ENCODE measurements around the gene IGF1R. TPM values are rescaled to one million over a fixed set of nuclear protein-coding genes. Genes with fewer than 3 reads are reported as not detected.

IGF1R gene
- total and polyA plus RNA-seq, 2 of the 8 experiments (the other 6 are each of a cell fraction or from before 2014, with no cell fraction given), result 32.9 to 109 TPM

DNA sequence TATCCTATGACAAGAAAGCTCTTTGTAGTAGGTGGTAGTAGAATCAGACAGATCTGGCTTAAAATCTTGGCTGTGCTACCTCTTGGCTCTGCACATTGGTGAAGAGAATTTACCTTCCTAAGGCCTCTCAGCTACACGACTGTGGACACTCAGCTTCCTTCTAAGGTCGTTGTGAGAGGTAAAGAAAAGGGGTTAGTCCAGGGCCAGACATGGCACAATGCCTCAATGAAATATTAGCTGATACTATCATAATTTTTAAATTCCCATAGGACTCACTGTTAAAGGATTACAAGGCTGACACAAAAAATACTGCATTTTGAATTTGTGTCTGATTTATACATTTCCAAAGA is 80.4 kb downstream of the IGF1R start:
- H2BK20ac ChIP-seq (ENCODE audit: low read length), result no peak overlapping the region
- no peak overlapping the region for H2AK5ac ChIP-seq (ENCODE audit: low read depth, low read length)
- H2BK120ac ChIP-seq (replicated peaks; ENCODE audit: low read depth, low read length), result no peak overlapping the region
- no peak overlapping the region; the same call in 1 of the 2 replicates for H2BK12ac ChIP-seq (ENCODE audit: low read depth, low read length)
- no peak overlapping the region for H3K18ac ChIP-seq (ENCODE audit: extremely low read depth, low read length)
- no peak overlapping the region for H3K4ac ChIP-seq (replicated peaks; ENCODE audit: insufficient read length, low read depth, low read length)
- DNase-seq (ENCODE audit: low read depth in 1 of 2, low spot score in 2 of 2) (no peak), FAIRE-seq (no peak)
- H2AFZ ChIP-seq (ENCODE audit: low read length), result no peak overlapping the region
- H3K27me3 ChIP-seq (replicated peaks in 1 of 4; ENCODE audit: control insufficient read depth in 3 of 4, extremely low read depth in 1 of 4, insufficient read depth in 3 of 4, low read length in 3 of 4), result no peaks in the 10 kb centered on the region
- ChIA-PET CTCF (ENCODE audit: partially characterized antibody) (interaction anchor here (1.0 to 2.4 kb wide), 3 partner anchors 9 to 165 kb away, joined by 4 to 8 read pairs (median 4); no protein-coding TSS in a partner anchor), POLR2A (ENCODE audit: partially characterized antibody) (interaction anchor here (1.3 kb wide), 1 partner anchor 14 kb away, joined by 3 read pairs; no protein-coding TSS in a partner anchor)
- H4K8ac ChIP-seq (ENCODE audit: extremely low read depth, insufficient read depth, low read length), result no peak overlapping the region
- 0 out of 2 replicates have a peak overlapping the region, but pooled peaks have one; percentile 26 for H2BK5ac ChIP-seq (ENCODE audit: low read depth, low read length)
- H3K14ac ChIP-seq (ENCODE audit: insufficient read length), result no peak overlapping the region
- H4K5ac ChIP-seq (ENCODE audit: insufficient read length, low read depth, low read length), result no peak overlapping the region
- no peak overlapping the region for H2BK15ac ChIP-seq (ENCODE audit: low read length)
- H3K9me3 ChIP-seq (ENCODE audit: insufficient read depth in 2 of 2, low read depth in 1 of 2, low read length in 1 of 2), result no peaks in the 10 kb centered on the region
- H4K91ac ChIP-seq (replicated peaks; ENCODE audit: insufficient read length, low read length), result no peak overlapping the region
- no peak overlapping the region for H3K4me2 ChIP-seq (ENCODE audit: insufficient read depth in 1 of 2, low read depth in 2 of 2, low read length in 2 of 2)
- H3K56ac ChIP-seq (replicated peaks; ENCODE audit: insufficient read length, low read depth, low read length), result no peak overlapping the region
- H3K4me3 ChIP-seq (ENCODE audit: extremely low read depth in 1 of 4, insufficient read depth in 2 of 4, low read depth in 3 of 4, low read length in 4 of 4), result no peak overlapping the region
- peaks cover 15 to 98% of the 10 kb centered on the region in 2 experiments for H3K79me2 ChIP-seq (ENCODE audit: control insufficient read depth in 1 of 2, insufficient read depth in 2 of 2, low read length in 2 of 2)
- peaks cover 3 to 23% (median 22%) of the 10 kb centered on the region in 4 experiments for H3K4me1 ChIP-seq (replicated peaks in 1 of 4; ENCODE audit: control insufficient read depth in 3 of 4, insufficient read depth in 4 of 4, low read length in 3 of 4)
- H3K36me3 ChIP-seq (ENCODE audit: control insufficient read depth in 2 of 4, insufficient read depth in 4 of 4, low read length in 3 of 4), result no peaks in the 10 kb centered on the region
- 73% methylated on average over 2 of the region's 2 CpGs; no CpG with 5 or more reads in 1 of the 2 experiments for WGBS, 2 experiments (ENCODE audit: extremely low coverage in 1 of 2, insufficient coverage in 1 of 2, insufficient read length in 1 of 2, insufficient replicate concordance in 2 of 2, low coverage in 1 of 2, low lambda C conversion rate in 2 of 2, missing lambda C conversion rate in 1 of 2)
- no peak overlapping the region for H3K9ac ChIP-seq (replicated peaks in 1 of 4; ENCODE audit: extremely low read depth in 1 of 4, low read depth in 3 of 4, low read length in 3 of 4)
- H3K23ac ChIP-seq (ENCODE audit: insufficient read length), result no peak overlapping the region
- no peak overlapping the region; the same call in 1 of the 2 replicates for H3K27ac ChIP-seq (ENCODE audit: low read depth, low read length)
- H3K23me2 ChIP-seq (ENCODE audit: low read depth, low read length), result no peaks in the 10 kb centered on the region
- peaks cover 36 to 41% of the 10 kb centered on the region in 2 experiments for H4K20me1 ChIP-seq (replicated peaks in 1 of 2; ENCODE audit: control insufficient read depth in 1 of 2, insufficient read depth in 2 of 2, low read length in 2 of 2)
- peaks cover 19% of the 10 kb centered on the region for H3K79me1 ChIP-seq (ENCODE audit: low read depth, low read length)
- TF ChIP-seq EZH2 (IDR thresholded peaks at IDR 0.05; ENCODE audit: low read depth, low read length, severe bottlenecking), result no peak
- TF ChIP-seq, protein P1, sequence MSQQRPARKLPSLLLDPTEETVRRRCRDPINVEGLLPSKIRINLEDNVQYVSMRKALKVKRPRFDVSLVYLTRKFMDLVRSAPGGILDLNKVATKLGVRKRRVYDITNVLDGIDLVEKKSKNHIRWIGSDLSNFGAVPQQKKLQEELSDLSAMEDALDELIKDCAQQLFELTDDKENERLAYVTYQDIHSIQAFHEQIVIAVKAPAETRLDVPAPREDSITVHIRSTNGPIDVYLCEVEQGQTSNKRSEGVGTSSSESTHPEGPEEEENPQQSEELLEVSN (IDR thresholded peaks at IDR 0.05), result no peak
- no peak for TF ChIP-seq SP1 (IDR thresholded peaks at IDR 0.05; ENCODE audit: low read depth, low read length)
- TF ChIP-seq GABPA (IDR thresholded peaks at IDR 0.05; ENCODE audit: borderline replicate concordance, insufficient read depth, low read length), result no peak
- no peak for TF ChIP-seq RFX5 (IDR thresholded peaks at IDR 0.05; ENCODE audit: borderline replicate concordance, low read depth, low read length)
- TF ChIP-seq CREB1 (IDR thresholded peaks at IDR 0.05), result no peak
- TF ChIP-seq SIRT6 (IDR thresholded peaks at IDR 0.05; ENCODE audit: low read length), result no peak
- TF ChIP-seq FOSL1 (IDR thresholded peaks at IDR 0.05; ENCODE audit: insufficient read depth, low read depth, low read length), result no peak
- TF ChIP-seq NRF1 (IDR thresholded peaks at IDR 0.05; ENCODE audit: low read depth, low read length), result no peak
- no peak for TF ChIP-seq JUND (IDR thresholded peaks at IDR 0.05; ENCODE audit: low read length)
- TF ChIP-seq SIN3A (conservative IDR thresholded peaks at IDR 0.05 in 1 of 2, IDR thresholded peaks at IDR 0.05 in 1 of 2; ENCODE audit: low read depth in 1 of 2, low read length in 2 of 2), result no peak
- TF ChIP-seq RBBP5 (IDR thresholded peaks at IDR 0.05; ENCODE audit: borderline replicate concordance, low read depth, low read length), result no peak
- no peak for TF ChIP-seq BRCA1 (IDR thresholded peaks at IDR 0.05; ENCODE audit: low read depth, low read length)
- no peak for TF ChIP-seq TCF12 (IDR thresholded peaks at IDR 0.05; ENCODE audit: low read depth, low read length)
